Epithelial cell of prostate (primary cell): ENCODE measurements around the gene TUBB1.
A peak's percentile ranks its signal among the peaks of the same experiment; 100 is the strongest.

ENCODE experiments used
- DNase-seq: peaks from one replicate; pipeline ENCODE4 v3.0.0-alpha.2; 2011; ENCODE audit warnings: low read depth, low spot score
- H3K27ac ChIP-seq: fragments of 450-650 bp; 2 replicates; pipeline ENCODE4 v1.5.1; 2017; ENCODE audit warnings: mild to moderate bottlenecking

The TUBB1 gene

DNA sequence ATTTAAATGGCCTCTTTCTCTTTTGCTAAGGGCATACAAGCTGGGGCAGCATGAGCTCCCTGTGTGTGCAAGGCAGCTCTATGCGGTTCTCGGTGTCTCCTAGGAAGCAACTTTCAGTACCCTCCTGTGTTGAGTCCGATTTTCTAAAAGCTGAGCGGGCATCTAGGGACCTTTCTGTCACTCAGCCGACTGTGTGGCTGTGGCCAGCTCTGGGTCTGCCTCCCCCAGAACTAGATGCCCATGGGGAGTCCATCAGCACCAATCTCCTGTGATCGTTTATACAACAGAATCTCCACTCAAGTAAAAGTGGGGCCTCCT is 30.7 kb upstream of the TUBB1 start:
- no peak overlapping the region for H3K27ac ChIP-seq
- DNase-seq: no peak

DNA sequence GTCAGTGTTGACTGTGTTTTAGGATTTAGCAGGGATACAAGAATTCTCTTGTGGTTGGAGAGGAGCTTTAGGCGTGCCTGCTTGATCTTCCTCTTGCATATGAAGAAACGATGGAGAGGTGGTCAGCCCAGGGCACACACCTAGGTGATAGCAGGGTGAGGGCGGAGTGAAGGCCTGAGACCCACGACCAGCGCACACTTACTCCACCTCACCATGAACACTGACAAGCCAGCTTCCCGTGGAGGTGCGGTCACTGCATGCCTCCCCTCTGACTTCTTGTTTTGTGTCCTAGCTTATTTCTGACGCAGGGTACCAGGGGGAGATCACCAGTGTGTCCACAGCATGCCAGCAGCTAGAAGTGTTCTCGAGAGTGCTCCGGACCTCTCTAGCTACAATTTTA is 30.0 kb upstream of the TUBB1 start:
- no peak overlapping the region for H3K27ac ChIP-seq
- no peak for DNase-seq

DNA sequence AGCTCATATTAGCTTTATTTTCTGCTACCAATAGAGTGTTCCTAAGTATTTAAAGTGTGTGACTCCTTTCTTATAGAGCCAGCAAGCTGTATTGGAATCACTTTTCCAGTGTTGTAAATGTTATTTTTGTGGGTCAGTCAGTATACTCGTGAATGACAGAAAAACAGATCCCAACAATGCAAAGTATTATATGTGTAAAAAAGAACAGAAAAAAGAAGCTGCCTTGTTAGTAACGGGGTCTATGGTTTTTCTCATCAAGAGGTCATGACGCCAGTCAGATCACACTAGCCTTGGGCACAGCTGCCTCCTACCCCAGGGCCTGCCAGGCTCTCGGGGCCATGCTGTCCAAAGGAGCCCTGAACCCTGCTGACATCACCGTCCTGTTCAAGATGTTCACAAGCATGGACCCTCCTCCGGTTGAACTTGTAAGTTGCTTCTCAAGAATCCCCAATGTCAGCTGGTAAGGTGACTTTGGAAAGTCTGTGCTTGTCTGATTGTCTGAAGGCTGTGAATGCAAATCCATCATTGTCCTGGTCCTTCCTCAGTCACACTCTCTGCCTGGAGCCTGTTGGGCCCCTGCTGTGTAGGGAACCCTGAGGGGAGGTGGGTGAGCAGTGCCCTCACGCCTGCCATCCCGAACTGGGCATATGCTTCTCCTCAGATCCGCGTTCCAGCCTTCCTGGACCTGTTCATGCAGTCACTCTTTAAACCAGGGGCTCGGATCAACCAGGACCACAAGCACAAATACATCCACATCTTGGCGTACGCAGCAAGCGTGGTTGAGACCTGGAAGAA is 28.4 kb upstream of the TUBB1 start:
- DNase-seq: no peak
- H3K27ac ChIP-seq: no peak overlapping the region

DNA sequence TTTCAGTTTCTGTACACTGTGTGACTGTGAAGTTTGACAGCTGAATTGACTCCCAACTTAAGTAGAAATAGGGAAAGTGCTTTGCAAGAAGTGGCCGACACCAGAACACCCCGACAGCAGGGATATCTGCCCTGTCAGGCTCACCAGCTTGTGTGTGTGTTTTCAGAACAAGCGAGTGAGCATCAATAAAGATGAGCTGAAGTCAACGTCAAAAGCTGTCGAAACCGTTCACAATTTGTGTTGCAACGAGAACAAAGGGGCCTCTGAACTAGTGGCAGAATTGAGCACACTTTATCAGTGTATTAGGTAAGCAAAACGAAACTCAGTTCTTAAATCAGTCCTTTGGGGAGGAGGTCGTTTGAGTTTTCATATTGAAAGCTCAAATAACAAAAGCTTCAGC is 27.5 kb upstream of the TUBB1 start:
- H3K27ac ChIP-seq: no peak overlapping the region
- DNase-seq: no peak

DNA sequence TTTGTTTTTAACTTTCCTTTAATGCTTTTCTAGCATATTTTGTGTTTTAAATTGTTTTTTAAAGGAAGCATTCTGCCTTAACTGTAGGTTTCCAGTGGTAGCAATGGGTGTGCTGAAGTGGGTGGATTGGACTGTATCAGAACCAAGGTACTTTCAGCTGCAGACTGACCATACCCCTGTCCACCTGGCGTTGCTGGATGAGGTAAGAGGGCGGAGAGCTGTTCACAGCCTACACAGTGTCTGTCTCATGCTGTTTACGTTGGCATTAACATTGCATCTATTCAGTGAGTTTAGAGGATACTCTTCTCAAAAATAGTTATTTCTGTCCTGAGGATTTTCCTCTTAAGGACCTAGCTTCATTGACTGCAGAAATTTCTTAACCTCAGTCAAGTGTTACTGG is 26.3 kb upstream of the TUBB1 start:
- no peak for DNase-seq
- no peak overlapping the region for H3K27ac ChIP-seq

DNA sequence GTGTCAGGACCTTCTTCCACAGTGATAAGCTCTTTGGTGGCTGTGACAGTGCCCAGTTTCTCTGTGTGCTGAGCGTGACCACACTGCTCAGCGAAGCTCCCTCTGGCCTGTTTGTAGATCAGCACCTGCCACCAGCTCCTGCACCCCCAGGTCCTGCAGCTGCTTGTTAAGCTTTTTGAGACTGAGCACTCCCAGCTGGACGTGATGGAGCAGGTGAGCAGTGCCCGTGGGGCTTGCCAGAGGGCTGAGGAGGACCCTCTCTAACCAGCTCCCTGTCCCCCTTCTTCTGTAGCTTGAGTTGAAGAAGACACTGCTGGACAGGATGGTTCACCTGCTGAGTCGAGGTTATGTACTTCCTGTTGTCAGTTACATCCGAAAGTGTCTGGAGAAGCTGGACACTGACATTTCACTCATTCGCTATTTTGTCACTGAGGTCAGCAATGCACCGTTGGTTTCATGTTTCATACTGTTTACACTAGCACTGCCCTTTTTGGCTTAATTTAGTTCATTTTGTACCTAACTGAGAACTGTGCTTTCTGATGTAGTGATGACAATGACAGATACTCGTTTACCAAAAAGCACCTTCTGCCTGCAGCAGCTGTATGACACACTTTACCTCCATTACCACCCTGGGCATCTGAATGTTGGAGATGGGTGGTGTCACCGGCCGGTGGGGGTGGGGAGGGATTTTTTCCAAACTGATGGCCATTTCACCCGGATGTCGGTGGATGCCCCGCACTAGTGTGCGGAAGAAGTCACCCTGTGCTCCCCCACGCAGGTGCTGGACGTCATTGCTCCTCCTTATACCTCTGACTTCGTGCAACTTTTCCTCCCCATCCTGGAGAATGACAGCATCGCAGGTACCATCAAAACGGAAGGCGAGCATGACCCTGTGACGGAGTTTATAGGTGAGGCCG is 25.6 kb upstream of the TUBB1 start:
- DNase-seq: no peak
- H3K27ac ChIP-seq: no peak overlapping the region

DNA sequence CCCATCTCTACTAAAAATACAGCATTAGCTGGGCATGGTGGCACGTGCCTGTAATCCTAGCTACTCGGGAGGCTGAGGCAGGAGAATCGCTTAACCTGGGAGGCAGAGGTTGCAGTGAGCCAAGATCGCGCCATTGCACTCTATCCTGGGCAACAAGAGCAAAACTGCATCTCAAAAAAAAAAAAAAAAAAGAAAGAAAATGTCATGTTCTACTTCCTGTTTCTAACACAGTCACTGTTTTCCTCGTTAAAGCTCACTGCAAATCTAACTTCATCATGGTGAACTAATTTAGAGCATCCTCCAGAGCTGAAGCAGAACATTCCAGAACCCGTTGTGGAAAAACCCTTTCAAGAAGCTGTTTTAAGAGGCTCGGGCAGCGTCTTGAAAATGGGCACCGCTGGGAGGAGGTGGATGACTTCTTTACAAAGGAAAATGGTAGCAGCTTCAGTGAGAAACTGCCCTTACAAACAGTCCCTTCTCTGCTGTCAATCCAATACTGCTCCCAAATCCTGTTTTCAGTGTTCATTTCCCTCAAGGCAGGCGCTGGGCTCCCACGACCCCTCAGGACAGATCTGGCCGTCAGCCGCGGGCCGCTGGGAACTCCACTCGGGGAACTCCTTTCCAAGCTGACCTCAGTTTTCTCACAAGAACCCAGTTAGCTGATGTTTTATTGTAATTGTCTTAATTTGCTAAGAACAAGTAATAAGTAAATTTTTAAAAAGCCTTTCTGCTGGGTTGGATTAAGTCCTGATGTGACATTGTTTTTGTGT is 24.7 kb upstream of the TUBB1 start:
- no peak overlapping the region for H3K27ac ChIP-seq
- DNase-seq: no peak

DNA sequence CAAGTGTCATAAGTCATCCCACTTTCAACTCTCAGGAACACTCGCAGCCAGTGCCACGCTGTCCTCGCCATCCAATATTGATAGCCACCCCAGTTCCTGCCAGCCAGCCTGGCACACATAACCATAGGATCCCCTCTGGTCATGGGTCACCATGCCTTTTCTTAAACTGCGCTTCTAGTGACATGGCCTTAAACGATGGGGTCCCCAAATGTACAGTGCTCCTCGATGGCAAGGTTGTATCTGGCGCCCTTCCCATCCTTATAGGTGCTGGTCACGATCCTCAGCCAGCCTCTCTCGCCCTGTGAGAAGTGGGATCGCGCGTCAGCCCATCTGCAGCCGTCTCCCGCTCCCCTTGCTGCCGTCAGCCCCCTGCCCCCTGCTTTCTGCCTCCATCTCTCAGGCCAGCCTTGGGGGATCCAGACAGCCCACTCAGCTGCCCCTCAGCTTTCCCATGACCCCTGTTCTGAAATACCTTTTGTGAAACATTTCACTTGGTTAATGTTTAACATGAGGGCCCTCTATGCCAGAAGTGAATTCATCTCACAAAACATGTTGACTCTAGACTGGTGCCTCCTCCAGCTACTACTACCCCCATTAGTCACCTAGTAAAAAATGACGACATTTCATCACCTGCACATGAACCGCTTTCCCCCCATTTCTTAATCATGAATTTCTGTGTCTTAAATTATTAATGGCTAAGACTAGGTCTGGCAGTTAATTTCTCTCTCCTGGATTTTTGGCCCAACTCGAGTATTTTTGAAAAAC is 23.6 kb upstream of the TUBB1 start:
- peak overlapping the region; percentile 46 for H3K27ac ChIP-seq
- no peak for DNase-seq

DNA sequence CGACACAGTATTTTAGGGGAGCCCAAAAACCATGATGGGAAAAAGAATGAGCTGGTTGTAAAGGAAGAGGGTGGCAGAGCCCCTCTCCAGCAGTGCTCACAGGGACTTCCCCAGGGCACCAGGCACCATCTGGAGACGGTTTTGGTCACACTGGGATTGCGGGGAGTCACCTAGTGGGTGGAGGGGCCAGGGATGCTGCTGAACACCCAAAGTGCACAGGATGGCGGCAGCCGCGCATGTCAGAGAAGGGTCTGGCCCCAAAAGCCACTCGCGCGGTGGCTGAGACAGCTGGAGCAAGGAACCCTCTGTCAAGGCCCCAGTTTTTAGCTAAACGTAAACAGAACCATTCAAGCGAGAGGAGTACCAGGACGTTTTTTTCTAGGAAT is 23.0 kb upstream of the TUBB1 start:
- no peak for DNase-seq
- H3K27ac ChIP-seq: peak overlapping the region; percentile 46

DNA sequence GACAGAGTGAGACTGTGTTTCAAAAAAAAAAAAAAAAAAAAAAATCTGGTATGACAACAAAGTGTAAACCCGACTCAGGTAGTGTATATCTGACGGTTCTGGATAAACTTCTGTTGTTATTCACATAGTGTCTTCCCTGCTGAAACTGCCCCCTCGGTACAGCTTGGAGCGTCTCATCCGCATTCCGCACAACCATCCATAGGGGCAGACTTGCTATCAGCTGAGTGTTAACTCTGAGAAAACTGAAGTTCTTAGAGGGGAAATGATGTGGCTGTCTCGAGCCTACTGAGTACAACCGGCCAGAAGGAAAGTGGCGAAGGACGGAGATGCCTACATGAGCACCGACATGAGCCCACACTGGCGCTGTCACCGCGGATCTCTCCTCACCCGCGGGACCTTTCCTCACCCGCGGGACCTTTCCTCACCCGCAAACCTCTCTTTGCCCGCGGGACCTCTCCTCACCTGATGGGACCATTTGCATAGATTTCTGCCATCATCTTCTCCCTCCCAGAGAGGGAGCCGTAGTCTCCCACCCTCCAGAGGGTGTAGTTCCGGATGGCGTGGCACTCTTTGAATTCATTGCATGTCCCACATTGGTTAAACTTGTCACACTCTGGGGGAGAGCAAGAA is 22.0 kb upstream of the TUBB1 start:
- no peak overlapping the region for H3K27ac ChIP-seq
- DNase-seq: no peak

DNA sequence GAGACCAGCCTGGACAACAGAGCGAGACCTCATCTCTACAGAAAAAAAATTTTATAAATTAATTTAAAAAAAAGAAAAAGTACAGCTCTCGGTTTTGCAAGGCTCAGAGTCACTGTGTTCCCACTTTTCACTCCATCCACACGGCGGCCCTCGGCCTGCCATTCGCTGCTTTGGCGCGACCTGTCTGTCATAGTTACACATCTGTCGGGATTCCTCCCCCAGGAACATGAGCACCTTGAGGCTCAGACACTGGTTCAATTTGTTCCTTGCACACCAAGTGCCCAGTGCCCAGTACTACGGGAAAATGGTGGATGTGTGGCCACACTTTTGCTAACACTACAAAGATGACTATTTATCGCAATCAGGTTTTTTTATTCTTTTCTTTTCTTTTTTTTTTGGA is 20.6 kb upstream of the TUBB1 start:
- no peak overlapping the region for H3K27ac ChIP-seq
- no peak for DNase-seq

DNA sequence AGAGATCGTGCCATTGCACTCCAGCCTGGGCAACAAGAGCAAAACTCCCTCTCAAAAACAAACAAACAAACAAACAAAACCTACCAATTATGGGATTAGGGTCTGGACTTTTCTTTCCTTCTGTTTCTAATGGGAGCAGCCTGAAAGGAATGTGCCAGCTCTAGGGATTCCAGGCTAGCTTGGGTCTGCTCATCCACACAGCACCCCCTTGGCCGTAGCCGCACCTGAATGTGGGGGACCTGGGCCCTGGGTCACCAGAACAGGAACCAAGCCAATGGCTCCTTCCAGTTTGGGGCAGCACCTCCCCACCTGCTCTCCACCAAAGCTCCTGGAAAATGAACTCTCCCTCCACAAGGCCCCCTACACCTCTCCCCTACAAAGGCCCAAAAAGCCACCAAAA is 18.9 kb upstream of the TUBB1 start:
- H3K27ac ChIP-seq: no peak overlapping the region
- no peak for DNase-seq

DNA sequence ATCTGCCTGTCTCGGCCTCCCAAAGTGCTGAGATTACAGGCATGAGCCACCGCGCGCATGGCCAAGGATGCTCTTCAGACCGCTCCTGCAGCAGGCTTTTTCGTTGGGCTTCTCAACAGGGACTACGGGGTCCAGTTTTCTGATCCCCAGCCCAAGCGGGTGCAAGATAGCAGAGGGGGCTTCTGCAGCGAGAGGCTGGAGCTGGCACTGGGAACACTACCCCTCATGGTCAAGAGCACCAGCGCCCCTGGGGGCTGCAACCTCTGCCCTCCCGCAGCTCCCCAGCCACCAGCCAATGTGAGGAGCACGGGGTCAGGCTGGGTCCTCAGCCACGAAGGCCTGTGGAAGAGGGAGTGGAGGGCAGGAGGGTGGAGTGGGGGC is 18.2 kb upstream of the TUBB1 start:
- DNase-seq: no peak
- H3K27ac ChIP-seq: no peak overlapping the region

DNA sequence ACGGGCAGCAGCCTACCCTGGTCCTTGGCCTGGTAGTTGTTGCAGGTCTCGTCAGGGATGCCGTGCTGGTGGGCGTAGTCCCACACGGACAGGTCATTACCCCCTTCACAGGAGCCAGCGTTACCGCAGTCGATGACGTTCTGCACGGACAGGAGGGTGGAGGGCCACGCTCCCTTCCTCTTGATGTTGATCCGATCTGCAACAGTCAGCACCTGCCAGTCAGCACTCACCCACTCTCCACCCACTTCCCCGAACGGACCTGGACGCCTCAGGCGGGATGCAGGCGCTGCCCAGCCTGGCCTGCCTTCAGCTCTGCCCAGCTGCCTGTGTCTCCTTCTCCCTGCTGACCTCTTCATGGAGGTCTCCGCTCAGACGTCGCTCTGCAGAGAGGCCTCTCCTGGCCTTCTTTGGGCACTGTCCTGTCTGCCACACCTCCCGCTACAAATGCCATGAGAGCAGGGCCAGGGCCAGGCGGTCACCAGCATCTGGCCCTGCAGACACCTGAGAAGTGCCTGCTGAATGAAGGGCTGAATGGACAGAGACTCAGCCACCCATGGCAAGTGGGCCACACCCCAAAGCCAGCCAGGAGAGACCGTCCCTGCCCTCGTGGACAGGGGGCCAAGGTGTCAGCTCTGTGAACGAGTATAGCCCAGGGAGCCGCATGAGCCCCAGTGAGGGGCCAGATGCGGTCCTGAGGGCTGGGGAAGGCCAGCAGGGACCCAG is 17.6 kb upstream of the TUBB1 start:
- H3K27ac ChIP-seq: no peak overlapping the region

DNA sequence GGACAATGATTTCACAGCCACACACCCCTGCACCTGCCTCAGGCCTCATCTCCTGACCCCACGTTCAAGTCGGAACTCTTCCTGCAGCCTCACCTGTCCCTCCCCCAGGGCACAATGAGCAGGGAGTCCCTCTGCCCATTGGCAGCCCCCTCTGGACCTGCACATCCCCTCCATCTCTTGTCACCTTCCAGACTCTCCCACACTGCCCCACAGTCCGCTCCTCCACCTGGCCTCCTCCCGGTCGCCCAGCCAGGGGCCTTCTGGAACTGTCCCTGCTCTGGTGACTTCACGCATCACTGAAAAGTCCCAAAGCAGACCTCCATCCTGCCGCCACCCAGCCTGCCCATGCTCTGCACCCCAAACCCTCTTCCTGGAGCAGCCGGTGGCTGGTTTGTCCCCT is 16.8 kb upstream of the TUBB1 start:
- DNase-seq: no peak
- H3K27ac ChIP-seq: no peak overlapping the region

More for the DNA sequence above, 17.6 kb upstream of the TUBB1 start:
- no peak for DNase-seq

DNA sequence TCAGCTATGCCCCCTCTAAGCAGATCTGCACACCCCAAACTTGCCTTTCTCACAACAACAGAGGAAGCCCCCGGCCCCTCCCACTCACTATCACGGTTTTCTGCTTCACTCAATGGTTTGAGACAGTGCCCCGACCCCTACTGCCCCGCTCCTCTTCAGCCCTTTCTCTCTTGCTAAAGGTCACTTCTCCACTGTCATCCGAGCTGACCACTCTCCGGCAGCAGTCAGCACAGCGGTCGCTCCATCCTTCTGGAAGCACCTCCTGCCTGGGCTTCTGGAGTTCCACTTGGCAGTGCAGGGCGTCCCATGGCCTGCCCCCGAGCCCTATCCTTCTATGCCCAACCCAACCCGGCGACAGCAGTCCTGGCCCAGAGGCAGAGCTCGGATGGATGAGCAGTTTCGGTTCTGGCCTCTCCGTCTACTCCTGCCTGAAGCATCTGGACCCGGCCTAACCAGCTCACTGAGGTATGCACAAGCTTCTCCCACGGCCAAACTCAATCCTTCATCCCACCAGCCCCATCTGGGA is 16.3 kb upstream of the TUBB1 start:
- no peak overlapping the region for H3K27ac ChIP-seq
- DNase-seq: no peak

DNA sequence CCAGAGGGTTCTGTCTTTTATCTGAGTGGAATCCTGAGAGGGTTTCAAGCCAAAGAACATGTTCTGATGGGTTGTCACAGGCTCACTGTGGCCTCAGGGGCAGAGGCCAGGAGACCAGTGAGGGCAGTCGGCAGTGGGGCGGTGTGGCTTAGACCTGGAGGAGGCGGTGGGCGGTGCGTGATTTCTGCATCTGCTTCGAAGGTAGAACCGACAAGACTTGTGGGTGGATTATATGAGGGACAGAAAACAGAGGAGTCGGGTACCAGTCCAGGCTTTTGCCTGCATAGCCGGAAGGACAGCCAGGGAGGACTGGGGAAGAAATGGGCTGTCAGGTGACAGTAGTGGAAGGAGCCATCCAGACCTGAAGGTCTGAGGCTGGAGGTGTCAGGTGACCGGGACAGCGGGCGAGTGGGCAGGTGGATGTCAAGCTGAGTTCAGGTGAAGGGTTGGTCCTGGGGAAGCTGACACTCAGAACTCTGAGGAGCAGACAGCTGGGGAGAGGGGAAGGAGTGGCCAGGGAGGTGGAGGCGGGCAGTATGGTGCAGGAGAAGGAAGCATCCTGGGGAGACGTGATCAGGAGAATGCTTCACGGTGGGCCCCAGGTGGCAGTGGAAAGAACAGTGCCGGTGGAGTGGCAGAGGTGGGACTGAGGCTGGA is 15.3 kb upstream of the TUBB1 start:
- no peak overlapping the region for H3K27ac ChIP-seq
- DNase-seq: no peak

DNA sequence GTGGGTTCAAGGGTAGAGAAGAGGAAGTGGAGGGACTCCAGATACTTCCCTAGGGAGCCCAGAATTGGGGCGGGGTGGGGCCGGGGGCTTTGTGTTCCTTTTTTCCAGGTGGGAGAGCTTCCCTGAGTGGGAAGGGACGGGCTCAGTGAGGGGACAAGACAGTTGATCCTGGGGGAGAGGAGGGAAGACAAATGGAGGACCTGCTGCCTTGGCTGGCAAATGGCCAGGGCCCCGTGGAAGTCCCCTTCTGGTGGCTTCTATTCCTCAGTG is 14.8 kb upstream of the TUBB1 start:
- H3K27ac ChIP-seq: no peak overlapping the region
- DNase-seq: no peak
